Embryonic facial prominence (tissue), 1 donor: ENCODE results near the gene EFCAB6.

Experiments used
- DNase-seq: peaks from one replicate; pipeline ENCODE4 v3.0.0-alpha.2; 2016; ENCODE audit errors: extremely low spot score

Gene EFCAB6

GRCh38 chr22:43831561-43832392 lies 19.7 kb upstream of the EFCAB6 start:
- no peak for DNase-seq

- DNase-seq = no peak
Observed at GRCh38 chr22:43830931-43831560, 18.9 kb upstream of the EFCAB6 start.

- no peak for DNase-seq
Observed at GRCh38 chr22:43829904-43830851, 18.1 kb upstream of the EFCAB6 start.

GRCh38 chr22:43828998-43829782 lies 17.1 kb upstream of the EFCAB6 start:
- peak; percentile 23 for DNase-seq

- DNase-seq = no peak
Observed at GRCh38 chr22:43828725-43828997, 16.6 kb upstream of the EFCAB6 start.

- no peak for DNase-seq
Observed at GRCh38 chr22:43827926-43828724, 16.0 kb upstream of the EFCAB6 start.

GRCh38 chr22:43827003-43827735 lies 15.1 kb upstream of the EFCAB6 start:
- DNase-seq = no peak

GRCh38 chr22:43826142-43827002 lies 14.3 kb upstream of the EFCAB6 start:
- peak; percentile 27 for DNase-seq

- DNase-seq = no peak
Observed at GRCh38 chr22:43825651-43826050, 13.5 kb upstream of the EFCAB6 start.

GRCh38 chr22:43824724-43825420 lies 12.8 kb upstream of the EFCAB6 start:
- no peak for DNase-seq

- DNase-seq = no peak
Observed at GRCh38 chr22:43823911-43824665, 12.0 kb upstream of the EFCAB6 start.

GRCh38 chr22:43823353-43823908 lies 11.3 kb upstream of the EFCAB6 start:
- no peak for DNase-seq

GRCh38 chr22:43821606-43822425 lies 9.7 kb upstream of the EFCAB6 start:
- DNase-seq = no peak

GRCh38 chr22:43820651-43821305 lies 8.7 kb upstream of the EFCAB6 start:
- DNase-seq = no peak

- no peak for DNase-seq
Observed at GRCh38 chr22:43819931-43820640, 8.0 kb upstream of the EFCAB6 start.
